Measurements from ENCODE around the gene KLHL29. TPM values are rescaled to one million over a fixed set of nuclear protein-coding genes. Genes with fewer than 3 reads are reported as not detected.

Gene KLHL29
- total and polyA plus RNA-seq, 10 donors = 1.5 to 30.5 (median 9.4) TPM

DNA sequence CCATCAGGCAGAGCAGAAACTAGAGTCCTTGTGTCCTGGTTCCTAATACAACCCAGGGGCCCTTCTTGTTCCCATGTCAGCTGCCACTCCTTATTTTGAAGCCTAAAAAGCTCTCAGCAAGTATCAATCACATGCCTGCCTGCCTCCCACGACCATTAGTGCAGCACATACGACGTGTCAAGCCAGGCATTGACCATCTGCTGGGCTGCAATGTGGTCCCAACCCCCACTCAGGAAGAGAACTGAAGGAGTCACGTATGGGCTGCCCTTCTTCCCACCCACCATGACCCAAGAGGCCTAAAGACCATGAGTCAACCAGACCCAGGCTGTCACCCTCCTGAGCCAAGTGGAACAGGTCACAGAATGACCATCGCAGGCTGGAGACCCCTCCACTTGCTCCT is 98.8 kb downstream of the KLHL29 start:
- no peak overlapping the region for H3K27ac ChIP-seq
- no peaks in the 10 kb centered on the region for H3K27me3 ChIP-seq (replicated peaks in 1 of 7)
- no peak for DNase-seq
- 41 to 66% (median 62%) methylated on average over 2 to 5 of the region's 5 CpGs for WGBS, 5 donors
- intact Hi-C loops (cut with DNase I; ENCODE audit: low total_unique reads) = no loop called here
- no peaks in the 10 kb centered on the region for H3K36me3 ChIP-seq
- H3K4me1 ChIP-seq = no peaks in the 10 kb centered on the region
- H3K9me3 ChIP-seq = no peaks in the 10 kb centered on the region
- no peak overlapping the region for H3K4me3 ChIP-seq
- TF ChIP-seq POLR2AphosphoS5 (IDR thresholded peaks at IDR 0.05) (no peak), POLR2A (IDR thresholded peaks at IDR 0.05) (no peak)
- TF ChIP-seq, protein P1, sequence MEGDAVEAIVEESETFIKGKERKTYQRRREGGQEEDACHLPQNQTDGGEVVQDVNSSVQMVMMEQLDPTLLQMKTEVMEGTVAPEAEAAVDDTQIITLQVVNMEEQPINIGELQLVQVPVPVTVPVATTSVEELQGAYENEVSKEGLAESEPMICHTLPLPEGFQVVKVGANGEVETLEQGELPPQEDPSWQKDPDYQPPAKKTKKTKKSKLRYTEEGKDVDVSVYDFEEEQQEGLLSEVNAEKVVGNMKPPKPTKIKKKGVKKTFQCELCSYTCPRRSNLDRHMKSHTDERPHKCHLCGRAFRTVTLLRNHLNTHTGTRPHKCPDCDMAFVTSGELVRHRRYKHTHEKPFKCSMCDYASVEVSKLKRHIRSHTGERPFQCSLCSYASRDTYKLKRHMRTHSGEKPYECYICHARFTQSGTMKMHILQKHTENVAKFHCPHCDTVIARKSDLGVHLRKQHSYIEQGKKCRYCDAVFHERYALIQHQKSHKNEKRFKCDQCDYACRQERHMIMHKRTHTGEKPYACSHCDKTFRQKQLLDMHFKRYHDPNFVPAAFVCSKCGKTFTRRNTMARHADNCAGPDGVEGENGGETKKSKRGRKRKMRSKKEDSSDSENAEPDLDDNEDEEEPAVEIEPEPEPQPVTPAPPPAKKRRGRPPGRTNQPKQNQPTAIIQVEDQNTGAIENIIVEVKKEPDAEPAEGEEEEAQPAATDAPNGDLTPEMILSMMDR (IDR thresholded peaks at IDR 0.05 in 8 of 11, conservative IDR thresholded peaks at IDR 0.05 in 3 of 11) = no peak

DNA sequence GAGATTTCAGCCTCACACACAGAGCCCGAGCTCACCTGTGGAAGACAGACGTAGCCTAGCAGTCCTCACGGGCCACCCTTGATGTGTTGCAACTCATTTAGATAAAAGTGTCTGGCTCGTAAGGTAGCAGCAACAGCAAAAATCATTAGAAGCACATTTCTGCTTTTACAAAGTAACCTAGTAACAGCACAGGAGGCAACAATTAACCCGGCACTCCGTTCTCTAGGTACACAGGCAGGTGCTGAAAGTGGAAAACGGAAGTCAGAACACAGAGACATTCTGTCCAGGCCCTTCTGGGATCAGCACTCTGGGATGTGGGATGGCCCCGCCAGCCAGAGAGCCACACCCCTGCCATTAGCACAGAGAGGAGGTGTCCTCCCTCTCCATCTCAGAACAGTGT is 99.3 kb downstream of the KLHL29 start:
- H3K36me3 ChIP-seq = no peaks in the 10 kb centered on the region
- no peaks in the 10 kb centered on the region for H3K9me3 ChIP-seq
- no peak for TF ChIP-seq POLR2AphosphoS5 (IDR thresholded peaks at IDR 0.05)
- TF ChIP-seq, protein P1 (IDR thresholded peaks at IDR 0.05 in 8 of 11, conservative IDR thresholded peaks at IDR 0.05 in 3 of 11) = no peak
- no peak overlapping the region for H3K4me3 ChIP-seq
- WGBS, 5 donors = 84 to 93% (median 89%) methylated on average over 8 of the region's 8 CpGs
- DNase-seq = no peak
- no peak overlapping the region for H3K27ac ChIP-seq
- intact Hi-C loops (cut with DNase I; ENCODE audit: low total_unique reads) = no loop called here
- H3K27me3 ChIP-seq (replicated peaks in 1 of 7) = no peaks in the 10 kb centered on the region
- no peaks in the 10 kb centered on the region for H3K4me1 ChIP-seq

DNA sequence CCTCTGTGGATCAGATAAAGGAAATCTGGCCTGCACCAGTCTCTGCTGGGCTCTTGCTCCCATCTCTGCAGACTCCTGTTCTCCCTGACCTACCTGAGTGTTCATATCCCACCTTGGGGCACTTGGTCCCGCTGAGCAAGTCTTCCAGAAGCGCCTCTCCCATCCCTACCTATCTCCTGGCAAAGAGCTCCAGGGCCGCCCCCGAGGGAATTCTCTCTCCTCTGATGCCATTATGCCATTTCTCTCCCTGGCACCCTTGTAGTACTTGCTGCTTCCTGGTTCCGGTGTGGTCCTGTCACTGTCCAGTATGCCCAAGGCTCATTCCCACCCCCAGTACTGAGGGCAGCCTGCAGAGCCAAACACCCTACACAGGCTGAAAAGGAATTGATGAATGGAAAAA is 99.8 kb downstream of the KLHL29 start:
- Histone ChIP-seq H3K4me3 (no peak overlapping the region), H3K36me3 (no peaks in the 10 kb centered on the region), H3K4me1 (no peaks in the 10 kb centered on the region), H3K9me3 (no peaks in the 10 kb centered on the region), H3K27ac (no peak overlapping the region), H3K27me3 (replicated peaks in 1 of 7) (no peaks in the 10 kb centered on the region)
- intact Hi-C loops (cut with DNase I; ENCODE audit: low total_unique reads) = no loop called here
- DNase-seq = no peak
- 70 to 78% (median 72%) methylated on average over 5 of the region's 5 CpGs for WGBS, 5 donors
- TF ChIP-seq POLR2A (IDR thresholded peaks at IDR 0.05) (no peak), POLR2AphosphoS5 (IDR thresholded peaks at IDR 0.05) (no peak)
- TF ChIP-seq, protein P1 (IDR thresholded peaks at IDR 0.05 in 8 of 11, conservative IDR thresholded peaks at IDR 0.05 in 3 of 11) = no peak

DNA sequence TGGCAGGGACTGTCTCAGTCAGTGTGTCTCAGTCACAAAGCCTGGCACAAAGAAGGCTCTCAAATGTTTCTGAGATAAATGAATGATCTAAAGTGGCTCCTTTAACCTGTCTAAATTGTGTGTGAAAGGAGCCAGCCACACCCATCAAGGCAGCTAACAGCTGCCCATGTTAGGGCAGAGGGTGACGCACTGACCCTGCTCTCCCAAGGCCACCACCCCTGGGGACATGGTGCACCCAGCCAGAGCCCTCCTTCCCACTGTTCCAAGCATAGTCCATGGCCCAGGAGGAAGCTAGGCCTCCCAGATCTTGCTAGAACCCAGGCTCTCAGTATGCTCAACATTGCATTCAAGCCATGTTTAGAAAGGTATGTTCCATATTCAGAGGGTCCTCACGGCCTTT is 100.3 kb downstream of the KLHL29 start:
- TF ChIP-seq POLR2AphosphoS5 (IDR thresholded peaks at IDR 0.05) = no peak
- TF ChIP-seq, protein P1 (IDR thresholded peaks at IDR 0.05 in 8 of 11, conservative IDR thresholded peaks at IDR 0.05 in 3 of 11) = no peak
- no peak for TF ChIP-seq POLR2A (IDR thresholded peaks at IDR 0.05)
- DNase-seq = no peak
- Histone ChIP-seq H3K27me3 (replicated peaks in 1 of 7) (no peaks in the 10 kb centered on the region), H3K36me3 (no peaks in the 10 kb centered on the region), H3K4me3 (no peak overlapping the region), H3K4me1 (no peaks in the 10 kb centered on the region), H3K27ac (no peak overlapping the region), H3K9me3 (no peaks in the 10 kb centered on the region)
- intact Hi-C loops (cut with DNase I; ENCODE audit: low total_unique reads) = no loop called here
- WGBS, 5 donors = 62 to 91% (median 84%) methylated on average over 1 to 2 of the region's 2 CpGs
